ENCODE data around the gene HDAC11.
"Not testable (repeated sequence)": the region's sequence is repeated elsewhere in the genome, so short reads cannot be mapped to it uniquely, and the experiment has no call there.

The HDAC11 gene

DNA sequence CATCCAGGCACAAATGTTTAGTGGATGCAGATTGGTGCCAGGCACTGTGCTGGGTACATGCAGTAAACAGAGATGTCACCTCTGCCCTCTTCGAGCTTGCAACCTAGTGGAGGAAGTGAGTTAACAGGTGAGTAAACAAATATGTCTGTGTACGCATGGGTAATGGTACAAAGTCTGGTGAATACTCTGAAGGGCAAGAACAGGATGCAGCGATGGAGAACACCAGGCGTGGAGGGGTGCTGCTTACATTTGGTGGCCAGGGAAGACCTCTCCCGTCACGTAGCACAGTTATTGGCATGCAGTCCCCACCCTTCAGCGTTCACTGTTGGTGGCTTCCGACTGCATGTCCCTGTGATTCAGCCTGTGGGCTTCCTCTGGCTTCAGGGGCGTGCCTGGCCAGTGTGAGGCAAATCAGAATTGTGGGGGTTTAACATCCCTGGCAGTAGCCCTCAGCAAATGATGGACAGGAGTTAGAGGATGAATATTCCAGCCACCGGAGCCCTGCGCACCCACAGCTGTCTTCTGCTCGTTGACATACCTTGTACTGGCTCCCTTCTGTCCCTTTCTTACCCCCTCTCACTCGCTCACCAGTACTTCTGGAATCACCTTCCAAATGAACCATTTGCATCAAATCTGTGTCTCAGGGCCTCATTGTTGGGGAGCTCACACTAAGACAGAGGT is 9.1 kb upstream of the HDAC11 start:
- DNase-seq (ENCODE audit: low read depth) = no peak

DNA sequence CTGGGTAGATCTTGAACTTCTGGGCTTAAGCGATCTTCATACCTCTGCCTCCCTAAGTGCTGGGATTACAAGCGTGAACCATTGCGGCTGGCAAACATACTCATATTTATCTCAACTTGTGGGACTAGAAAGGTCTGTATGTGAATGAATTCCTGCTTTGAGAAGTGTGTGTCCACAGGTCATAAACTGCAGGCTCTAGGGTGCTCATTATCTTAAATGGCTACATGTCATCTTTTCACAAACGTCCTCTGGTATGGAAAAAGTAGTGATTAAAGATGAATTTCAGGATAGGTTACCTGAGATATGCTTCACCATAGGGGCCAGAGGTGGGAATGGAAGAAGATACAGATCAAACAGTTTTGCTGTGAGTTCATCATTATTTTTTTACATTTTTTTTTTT is 7.8 kb upstream of the HDAC11 start:
- DNase-seq (ENCODE audit: low read depth) = no peak

DNA sequence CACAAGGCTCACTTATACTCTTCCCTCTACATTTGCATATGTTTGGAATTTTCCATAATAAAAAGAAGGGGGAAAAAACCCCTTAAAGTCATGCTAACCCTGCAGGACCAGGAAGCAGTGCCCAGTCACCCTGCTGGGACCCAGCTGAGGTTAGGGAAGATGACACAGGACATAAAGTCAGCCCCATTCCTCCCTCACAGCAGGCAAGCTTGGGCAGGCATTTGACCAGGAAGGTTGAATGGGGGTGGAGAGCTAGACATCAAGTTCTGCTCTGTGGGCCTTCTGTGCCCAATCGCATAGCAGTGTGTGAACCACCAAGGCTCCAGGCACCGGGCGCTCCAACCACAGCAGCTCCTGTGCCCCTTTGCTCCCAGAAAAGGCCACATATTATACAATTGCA is 7.1 kb upstream of the HDAC11 start:
- DNase-seq (ENCODE audit: low read depth) = no peak

DNA sequence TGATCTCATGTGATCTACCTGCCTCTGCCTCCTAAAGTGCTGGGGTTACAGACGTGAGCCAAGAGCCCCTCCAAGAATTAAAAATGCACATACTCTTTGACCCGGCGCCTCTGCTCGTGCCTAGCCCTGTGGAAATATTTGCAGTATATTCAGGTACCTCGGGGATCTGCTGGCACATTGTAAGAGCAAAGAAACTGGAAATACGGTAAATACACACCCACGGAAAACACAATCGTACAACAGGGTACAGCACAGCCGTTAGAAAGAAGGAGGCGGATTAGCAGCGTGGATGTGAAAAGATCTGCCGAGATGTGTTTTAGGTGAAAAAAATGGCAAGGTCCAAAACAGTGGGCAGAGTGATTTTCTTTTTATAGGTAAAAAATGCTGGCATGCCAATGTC is 6.1 kb upstream of the HDAC11 start:
- DNase-seq (ENCODE audit: low read depth) = no peak

DNA sequence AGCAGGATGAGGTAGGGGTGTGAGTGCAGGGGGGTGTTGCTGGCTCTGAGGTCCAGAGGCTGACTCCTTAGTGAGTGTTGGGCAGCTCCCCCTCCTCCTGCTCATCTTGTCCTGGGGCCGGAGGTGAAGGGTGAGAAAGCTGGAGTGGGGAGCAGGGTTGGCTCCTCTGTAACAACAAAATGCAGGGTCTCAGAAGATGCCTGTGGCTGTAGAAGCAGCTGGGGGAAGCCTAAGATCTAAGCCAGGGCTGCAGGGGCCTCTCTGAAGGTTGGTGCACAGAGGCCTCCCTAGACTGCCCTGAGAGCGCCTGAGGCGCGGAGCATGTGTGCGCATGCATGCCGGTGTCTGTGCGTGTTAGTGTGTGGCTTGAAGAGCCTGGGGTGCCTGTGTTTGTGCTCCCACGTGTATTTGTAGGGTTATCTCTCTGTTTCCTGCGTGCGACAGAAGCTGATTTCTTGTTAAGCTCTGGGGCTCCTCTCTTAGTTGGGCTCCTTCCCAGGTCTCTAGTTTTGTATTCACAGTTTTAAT is 5.3 kb upstream of the HDAC11 start:
- DNase-seq (ENCODE audit: low read depth) = no peak

DNA sequence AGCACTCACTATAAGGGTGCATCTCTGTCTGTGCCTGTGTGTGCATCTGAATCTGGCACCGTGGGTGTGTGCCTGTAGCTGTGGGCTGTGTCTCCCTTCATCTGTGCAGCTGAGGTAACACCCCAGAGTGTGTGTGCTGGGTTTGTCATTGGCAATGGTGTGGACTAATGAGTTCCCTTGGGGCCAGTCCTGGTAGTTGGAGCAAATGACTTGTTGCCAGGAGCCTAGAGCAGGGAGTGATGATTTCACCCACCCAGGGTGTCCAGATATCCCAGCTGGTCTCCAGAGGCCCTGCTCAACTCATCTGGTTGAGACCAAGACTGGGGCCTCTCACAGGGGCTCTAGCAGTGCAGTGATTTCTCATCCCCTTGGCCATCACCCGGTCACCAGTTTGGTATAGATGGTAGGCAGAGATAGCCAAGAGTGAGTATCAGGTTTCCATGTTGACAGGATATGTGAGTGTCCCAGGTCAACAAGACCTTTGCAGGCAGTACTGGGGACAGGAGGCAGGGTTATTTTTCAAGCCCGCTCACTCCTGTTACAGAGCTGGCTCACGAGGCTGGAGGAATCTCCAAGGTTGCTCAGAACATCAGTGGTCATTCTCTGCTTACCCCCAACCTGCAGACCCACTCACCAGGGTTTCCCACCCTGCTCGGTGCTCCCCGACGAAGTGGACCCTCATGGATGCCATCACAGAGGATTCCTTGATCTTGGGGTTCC is 4.1 kb upstream of the HDAC11 start:
- no peak for DNase-seq (ENCODE audit: low read depth)

DNA sequence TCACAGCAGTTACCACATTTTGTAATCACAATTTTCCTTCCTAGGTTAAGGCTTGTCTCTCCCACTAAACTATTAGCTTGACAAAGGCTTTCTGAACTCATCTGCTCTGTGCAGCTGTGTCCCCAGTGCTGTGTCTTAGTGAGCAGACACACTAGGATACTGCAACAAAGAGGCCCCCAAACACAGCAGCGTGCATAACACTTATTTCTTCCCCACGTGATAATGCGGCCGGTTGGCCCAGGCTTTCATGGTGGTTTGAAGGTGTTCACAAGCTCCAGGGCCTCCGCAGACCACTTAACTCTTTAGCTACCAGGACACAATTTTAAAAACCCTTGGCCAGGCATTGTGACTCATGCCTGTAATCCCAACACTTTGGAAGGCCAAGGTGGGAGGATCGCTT is 2.2 kb upstream of the HDAC11 start:
- DNase-seq (ENCODE audit: low read depth) = no peak

DNA sequence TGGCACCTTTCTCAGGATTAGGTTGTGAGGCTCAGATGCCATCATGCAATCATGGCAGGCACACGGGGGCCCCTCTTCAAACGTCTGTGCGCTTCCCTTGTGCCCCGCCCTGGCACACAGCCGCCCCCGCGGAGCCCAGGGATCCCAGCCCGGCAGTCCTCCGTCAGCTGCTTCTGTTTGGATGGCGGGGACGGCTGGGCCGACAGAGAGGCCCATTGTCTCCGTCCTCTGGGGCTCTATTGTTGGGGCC is 849 bp upstream of the HDAC11 start:
- DNase-seq (ENCODE audit: low read depth) = peak; percentile 7

DNA sequence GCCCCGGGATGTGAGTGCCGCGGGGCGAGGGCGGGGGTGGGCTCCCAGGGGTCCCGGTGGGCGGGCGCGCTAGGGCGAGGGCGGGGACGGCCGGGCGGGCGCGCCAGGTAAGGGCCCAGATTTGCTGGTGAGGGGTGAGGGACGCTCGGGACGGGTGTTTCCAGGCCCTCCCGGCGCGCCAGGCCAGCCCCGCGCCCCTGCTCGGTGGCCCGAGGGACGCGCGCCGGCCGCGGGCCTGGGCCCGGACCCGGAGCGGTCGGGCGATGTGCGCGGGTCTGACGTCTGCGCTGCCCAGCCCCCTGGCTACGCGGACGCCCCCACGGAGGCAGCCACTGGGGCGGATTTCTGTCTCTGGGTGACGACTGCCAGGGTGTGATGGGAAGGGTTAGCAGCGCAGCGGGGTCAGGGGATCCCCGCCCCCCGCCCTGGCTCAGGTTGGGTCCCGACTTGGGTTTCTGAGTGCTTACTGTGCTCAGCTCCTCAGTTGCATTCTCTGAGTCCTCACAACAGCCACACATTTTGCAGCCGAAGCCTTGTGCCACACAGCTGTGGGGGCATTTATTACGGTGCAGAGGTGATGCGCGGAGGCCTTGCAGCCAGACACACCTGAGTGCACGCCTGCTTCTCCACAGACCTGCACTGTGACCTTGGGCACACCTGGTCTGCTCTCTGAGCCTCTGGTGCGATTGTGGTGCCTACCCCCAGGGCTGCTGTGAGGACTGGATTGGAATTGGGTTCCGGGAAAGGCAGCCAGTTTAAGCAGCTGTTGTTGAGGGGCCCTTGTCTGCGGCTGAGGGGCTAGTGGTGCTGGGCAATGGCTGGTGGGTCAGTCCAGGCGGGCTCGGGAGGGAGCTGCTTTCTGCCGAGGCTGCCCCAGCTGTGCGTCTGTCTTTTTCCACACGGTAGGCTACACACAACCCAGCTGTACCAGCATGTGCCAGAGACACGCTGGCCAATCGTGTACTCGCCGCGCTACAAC is 523 bp downstream of the HDAC11 start:
- peak; percentile 16 for DNase-seq (ENCODE audit: low read depth)

DNA sequence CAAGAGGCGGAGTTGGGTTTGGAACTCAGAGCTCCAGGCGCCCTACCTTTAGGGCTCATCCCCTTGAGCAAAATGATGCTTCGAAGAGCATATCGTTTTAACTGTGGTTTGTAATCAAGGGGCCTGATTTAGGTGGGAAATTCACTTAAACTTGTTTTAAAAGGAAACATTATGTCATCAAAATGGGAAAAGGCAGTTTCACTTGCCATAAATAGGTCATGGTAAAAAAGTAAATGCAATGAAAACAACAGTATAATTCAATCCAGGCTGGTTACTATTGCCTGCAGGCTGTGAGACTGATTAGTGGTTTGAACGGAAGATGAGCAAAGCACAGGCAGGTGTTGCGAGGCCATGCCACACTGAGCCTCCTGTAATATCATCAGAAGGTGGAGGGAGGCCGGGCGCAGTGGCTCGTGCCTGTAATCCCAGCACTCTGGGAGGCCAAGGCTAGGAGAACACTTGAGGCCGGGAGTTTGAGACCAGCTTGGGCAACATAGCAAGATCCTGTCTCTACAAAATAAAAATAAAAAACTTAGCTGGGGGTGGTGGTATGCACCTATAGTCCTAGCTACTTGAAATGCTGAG is 2.1 kb downstream of the HDAC11 start:
- no peak for DNase-seq (ENCODE audit: low read depth)

DNA sequence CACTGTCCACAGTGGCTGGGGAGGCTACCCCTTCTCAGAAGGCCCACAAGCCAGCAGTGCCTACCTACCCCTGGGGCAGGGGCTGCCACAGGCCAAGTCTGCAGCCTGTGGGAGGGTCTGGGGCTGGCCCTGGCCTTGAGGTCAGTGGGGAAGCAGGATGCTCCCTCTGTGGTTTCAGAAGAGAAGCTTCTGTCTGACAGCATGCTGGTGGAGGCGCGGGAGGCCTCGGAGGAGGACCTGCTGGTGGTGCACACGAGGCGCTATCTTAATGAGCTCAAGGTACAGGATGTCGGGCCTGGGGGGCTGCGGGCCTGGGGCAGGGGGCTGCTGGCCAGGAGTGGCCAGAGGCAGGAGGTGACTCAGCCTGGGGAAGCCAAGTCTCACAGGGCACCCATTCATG is 3.2 kb downstream of the HDAC11 start:
- DNase-seq (ENCODE audit: low read depth) = no peak

DNA sequence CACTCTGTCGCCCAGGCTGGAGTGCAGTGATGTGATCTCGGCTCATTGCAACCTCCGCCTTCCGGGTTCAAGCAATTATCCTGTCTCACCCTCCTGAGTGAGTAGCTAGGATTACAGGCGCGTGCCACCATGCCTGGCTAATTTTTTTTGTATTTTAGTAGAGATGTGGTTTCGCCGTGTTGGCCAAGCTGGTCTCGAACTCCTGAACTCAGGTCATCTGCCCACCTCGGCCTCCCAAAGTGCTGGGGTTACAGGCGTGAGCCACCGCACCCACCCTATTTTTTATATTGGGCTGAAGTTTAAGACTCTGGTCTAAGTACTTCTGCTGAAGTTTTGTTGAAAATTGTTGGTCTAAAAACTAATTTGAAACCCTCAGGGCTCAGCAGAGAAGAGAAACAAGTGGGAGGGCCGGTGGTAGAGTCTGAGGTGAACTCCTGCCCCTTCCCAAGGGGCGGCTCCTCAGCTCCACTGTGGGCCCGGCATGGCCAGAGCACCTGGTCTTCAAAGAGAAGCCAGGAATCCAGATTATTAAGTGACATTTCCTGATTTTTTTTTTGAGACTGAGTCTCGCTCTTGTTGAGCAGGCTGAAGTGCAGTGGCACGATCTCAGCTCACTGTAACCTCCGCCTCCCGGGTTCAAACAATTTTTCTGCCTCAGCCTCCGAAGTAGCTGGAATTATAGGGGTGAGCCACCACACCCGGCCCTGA is 4.0 kb downstream of the HDAC11 start:
- DNase-seq (ENCODE audit: low read depth) = no peak

DNA sequence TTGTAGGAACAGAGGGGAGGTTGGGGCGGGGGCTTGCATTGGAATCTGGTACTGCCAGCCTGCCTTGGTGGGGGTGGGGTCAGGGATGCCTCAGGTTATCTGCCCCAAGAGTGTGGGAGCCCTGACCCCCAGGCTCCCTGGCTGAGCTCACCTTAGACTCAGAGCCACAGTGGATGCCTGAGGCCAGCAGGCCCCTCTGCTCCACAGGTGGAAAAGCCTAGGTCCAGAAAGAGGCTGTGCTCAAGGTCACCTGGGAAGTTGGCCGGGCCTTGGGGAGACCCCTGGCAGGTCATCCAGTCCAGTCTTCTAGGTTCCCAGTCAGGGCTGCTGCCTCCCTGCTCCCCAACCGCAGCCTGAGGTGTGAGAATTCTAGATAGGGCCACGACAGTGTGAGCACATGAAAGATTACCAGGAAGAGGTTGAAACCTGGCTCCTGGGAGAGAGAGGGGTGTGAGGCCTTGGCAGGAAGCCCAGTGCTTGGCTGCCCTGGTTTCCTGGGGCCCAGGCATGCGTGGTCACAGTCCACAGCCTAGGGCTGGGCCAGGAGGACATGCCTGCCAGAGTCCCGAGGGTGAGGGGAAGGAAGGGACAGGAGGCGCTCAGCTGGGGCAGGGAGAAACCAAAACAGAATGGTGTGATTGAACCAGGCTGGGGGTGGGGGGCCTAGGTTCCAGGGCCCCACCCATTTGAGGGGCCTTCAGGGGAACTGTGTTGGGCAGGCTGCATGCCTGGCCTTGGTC is 4.9 kb downstream of the HDAC11 start:
- no peak for DNase-seq (ENCODE audit: low read depth)

DNA sequence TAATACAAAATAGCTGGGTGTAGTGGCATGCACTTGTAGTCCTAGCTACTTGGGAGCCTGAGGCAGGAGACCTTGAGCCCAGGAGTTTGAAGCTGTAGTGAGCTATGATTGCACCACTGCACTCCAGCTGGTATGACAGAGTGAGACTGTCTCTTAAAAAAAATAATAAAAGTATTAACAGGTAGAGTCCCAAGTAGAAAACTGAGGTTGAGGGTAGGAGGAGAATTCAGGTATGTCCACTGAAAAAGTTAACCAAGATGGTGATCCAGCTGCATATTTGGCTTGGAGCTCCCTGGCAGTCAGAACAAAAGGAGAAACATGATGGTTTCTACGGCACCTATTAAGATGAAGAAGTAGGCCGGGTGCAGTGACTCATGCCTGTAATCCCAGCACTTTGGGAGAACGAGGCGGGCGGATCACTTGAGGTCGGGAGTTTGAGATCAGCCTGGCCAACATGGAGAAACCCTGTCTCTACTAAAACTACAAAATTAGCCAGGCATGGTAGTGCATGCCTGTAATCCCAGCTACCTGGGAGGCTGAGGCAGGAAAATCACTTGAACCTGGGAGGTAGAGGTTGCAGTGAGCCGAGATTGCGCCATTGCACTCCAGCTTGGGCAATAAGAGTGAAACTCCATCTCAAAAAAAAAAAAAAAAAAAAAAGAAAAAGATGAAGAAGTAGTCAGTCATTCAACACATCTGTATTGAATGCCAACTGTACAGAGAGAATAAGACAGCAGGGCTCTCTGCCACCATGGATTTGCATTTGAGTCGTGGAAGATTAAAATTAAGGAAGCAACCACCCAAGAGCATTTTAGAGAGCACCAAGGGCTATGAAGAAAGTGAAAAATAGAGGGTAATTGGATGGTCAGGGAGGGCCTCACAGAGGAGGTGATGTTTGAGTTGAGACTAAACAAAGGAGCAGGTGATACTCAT is 5.8 kb downstream of the HDAC11 start:
- not testable (repeated sequence) for DNase-seq (ENCODE audit: low read depth)

DNA sequence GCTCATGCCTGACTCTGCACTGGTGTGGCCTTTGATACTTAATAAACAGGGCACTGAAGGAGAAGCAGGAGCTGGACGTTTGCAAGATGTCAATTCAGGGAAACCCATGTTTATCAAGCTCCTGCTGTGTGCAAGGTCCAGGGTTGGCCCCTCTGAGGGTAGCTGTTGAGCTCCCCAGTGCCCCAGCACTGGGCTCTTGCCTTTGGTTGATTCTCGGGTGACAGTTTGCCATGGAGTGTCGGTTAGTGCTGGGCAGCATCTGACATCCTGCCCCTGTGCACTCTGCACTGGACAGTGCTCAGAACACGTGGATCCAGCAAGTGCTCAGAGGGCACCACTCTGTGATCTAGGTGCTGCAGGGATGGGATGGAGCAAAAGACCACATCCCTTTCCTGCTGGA is 7.3 kb downstream of the HDAC11 start:
- DNase-seq (ENCODE audit: low read depth) = no peak

DNA sequence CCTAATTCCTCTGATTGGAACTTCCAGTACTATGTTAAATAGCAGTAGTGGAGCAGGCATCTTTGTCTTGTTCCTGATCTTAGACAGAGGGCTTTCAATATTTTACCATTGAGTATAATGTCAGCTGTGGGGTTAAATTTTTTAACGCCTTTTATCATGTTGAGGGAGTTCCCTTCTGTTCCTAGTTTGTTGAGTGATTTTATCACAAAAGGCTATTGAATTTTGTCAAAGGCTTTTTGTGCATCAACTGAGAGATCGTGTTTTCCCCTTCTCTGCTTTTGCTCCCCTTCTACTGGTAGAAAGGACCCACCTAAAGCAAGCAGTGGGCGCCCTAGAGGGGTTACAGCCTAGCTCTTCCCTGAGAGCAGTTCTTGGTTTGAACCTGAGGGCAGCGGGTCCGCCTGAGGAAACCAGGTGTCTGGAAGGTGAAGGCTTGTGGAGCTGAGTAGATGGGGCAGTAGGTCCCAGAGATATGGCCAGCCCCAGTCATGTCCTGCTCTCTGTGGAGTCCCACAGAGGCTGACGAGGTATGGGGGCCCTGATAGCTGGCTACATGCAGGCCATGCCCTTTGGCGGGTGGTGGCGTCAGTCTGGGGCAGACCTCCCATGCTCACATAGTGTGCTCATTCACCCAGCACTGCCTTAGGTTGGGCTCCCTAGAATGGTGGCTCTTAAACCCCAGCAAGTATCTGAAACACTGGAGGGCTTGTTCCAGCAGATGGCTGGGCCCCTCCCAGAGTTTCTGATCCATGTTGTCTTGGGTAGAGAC is 11.3 kb downstream of the HDAC11 start:
- no peak for DNase-seq (ENCODE audit: low read depth)

DNA sequence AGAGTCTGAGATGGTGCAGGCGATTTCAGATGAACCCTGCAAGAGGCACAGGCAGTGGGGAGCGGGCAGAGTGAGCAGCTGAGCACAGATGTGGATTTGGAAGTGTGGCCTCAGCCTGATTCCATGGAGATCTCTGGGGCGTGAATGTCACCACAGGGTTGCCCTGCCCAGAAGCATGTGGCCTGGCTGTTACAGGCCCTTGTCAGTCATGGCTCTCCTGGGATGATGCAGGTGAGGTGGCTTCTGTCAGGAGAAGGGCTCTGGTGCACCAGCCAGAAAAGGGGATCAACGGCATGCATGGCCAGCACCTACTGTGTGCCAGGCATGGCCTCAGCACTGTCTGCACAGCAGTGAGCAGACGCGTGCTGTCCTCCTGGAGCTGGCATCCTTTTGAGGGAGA is 11.9 kb downstream of the HDAC11 start:
- DNase-seq (ENCODE audit: low read depth) = no peak

DNA sequence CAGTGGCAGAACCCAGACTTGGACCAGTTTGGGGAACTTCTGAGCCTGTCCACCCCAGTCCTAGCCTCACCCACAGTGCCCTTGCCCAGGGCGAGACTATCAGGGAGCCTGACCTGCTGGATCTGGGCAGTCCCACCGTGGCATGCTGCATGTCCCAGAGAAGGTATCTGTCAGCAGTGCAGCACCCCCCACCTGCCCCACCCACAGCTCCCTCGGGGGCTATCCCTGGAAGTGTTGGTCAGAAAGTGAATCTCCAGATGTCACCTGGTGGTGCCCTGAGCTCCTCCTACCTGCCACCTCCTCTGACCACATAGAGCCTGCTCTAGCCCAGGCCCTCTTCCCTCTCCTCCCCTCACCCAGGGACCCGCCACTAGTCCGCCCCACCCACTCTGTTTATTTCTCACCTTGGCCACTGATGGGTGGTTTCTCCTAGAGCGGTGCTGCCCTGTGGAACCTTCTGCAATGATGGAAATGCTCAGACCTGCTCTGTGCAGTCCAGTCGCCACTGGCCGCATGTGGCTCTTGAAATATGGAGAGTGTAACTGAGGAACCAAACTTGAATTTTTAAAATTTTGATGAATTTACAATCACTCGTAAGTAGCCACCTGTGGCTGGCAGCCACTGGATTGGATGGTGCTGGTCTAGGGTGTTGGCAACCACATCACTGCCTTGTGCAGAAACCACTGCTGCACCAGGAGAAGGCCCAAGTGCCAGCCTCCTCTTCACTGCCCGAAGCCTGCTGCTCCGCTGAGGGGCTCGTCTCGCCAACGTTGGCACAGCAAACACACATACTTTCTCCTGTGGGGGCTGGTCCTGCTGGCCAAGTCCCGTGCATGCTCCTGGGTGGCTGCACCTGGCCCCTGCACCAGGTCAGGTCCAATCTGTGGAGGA is 13.1 kb downstream of the HDAC11 start:
- no peak for DNase-seq (ENCODE audit: low read depth)

Measured in activated T-helper 1 cell treated with Interleukin-2 at 50 U/mL for 16 hours (primary cell).